ENCODE data around the gene RGMA.
"Not testable (repeated sequence)": the region's sequence is repeated elsewhere in the genome, so short reads cannot be mapped to it uniquely, and the experiment has no call there.

RGMA gene

DNA sequence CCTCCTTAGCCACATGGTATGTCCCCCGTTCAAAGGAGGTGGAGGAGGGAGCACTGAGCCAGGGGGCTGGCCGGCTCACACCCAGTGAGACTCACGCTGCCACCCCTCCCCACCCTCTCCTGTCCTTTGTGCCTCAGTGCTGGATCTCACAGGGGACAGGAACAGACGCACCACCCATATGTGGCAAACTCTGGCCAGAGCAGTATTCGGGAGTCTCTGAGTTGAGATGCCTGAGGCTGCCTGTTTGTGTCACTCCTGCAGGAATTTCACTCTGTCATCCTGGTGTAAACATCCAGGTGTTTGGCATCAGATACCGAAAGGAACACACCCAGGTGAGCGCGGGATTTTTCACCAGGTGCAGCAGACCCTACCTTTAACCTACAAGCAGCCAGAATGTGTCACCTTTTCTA lies 25.7 kb downstream of the RGMA start:
- no peak for ATAC-seq
- Mint-ChIP-seq H3K9me3 (no peaks in the 10 kb centered on the region), H3K27ac (no peak overlapping the region), H3K27me3 (peaks cover 52% of the 10 kb centered on the region), H3K4me3 (no peak overlapping the region), H3K4me1 (peaks cover 14% of the 10 kb centered on the region)
- DNase-seq = no peak

DNA sequence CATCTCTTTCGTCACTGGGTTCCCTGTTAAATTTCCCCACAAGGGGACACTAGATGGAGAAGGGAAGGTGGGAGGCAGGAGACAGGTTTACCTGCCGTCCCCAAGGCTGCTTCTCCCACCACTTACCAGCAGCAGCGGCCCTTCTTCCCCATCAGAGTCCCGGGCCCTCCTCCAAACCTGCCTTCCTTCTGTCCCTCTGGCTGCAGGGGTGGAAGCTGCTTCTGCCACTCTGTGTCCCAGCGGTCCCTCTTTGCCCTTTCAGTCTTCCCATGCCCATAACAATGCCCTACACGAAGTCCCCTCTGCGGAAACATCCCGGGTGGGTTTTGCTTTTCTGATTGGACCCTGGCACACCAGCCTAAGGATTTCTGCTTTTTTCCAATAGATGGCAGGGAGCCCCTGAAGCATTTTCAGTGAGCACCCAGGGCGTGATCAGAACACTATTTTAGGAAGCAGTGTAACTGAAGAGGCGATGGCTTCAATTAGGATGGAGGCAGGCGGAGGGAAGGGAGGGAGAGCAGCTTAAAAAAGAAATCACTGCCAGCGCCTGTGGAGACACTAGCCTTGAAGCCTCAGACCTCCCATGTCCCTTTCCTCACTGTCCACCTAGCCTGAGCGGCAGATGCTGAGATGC lies 26.3 kb downstream of the RGMA start:
- not testable (repeated sequence) for DNase-seq, ATAC-seq, H3K4me3 Mint-ChIP-seq, H3K9me3 Mint-ChIP-seq, H3K27ac Mint-ChIP-seq
- peaks cover 52% of the 10 kb centered on the region for H3K27me3 Mint-ChIP-seq
- H3K4me1 Mint-ChIP-seq = peaks cover 14% of the 10 kb centered on the region

DNA sequence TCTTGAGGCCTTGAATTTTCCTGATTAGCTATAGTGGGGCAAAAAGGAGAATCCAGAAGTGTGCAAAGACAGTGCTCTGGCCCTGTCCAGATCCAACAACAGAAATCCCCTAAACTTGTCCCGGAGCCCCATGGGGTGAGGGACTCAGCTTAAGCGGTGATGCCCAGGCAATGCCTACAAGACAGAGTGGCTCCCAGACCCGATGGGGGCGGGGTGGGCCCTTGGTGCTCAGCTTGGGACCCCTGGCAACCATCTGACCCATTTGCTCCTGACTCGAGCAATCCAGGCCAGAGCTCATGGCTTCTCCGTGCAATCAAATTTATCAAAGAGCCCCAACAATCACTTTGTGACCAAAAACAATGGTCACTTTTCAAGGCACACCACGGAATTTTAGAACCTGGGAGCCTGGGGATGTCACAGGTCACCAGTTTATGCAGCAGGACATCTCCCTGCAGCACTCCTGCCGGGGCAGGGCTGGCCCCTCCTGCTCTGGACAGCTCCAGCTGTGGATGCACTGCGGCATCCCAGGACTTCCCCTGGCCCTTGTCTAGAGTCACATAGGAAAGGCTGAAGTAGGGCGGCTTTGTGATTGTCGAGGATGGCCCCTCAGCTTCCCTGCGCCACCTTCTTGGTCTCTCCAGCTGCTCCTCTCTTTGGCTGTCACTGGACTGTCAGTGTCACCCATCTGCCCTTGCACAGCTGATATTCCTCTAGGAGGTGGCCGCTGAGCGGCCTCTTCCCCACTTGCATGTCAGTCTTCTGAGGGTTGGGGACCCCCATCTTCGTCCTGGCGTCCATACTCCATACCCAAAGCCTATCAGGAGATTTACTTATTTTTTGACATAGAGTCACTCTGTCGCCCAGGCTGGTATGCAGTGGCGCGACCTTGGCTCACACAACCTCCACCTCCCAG lies 28.4 kb downstream of the RGMA start:
- no peaks in the 10 kb centered on the region for H3K9me3 Mint-ChIP-seq
- H3K4me3 Mint-ChIP-seq = no peak overlapping the region
- ATAC-seq = no peak
- H3K4me1 Mint-ChIP-seq = peaks cover 14% of the 10 kb centered on the region
- DNase-seq = no peak
- H3K27ac Mint-ChIP-seq = no peak overlapping the region
- peaks cover 52% of the 10 kb centered on the region for H3K27me3 Mint-ChIP-seq

DNA sequence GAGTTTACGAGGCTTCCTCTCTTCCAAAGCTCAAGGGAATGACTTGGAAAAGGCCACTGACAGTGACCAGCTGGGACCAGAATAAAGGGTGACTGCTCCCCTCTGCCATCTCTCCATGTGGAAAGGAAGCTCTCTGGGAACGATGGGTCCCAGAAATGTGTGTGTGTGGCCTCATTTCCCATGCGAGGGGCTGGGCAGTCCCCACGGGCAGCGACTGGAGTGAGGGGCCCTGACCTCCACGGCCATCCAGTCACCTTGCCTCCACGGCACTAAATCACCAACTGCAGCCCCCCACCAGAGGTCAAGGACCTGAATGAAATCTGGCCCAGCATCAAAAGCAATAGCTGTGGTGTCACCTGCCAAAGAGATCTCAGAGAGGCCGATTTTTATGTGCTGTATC lies 29.6 kb downstream of the RGMA start:
- DNase-seq = no peak
- no peak overlapping the region for H3K27ac Mint-ChIP-seq
- H3K27me3 Mint-ChIP-seq = peaks cover 44% of the 10 kb centered on the region

GRCh38 chr15:93058904-93059427 lies 30.0 kb downstream of the RGMA start:
- H3K27ac Mint-ChIP-seq = no peak overlapping the region
- H3K9me3 Mint-ChIP-seq = no peaks in the 10 kb centered on the region
- no peak for DNase-seq
- H3K4me3 Mint-ChIP-seq = no peak overlapping the region
- peaks cover 9% of the 10 kb centered on the region for H3K4me1 Mint-ChIP-seq
- peaks cover 40% of the 10 kb centered on the region for H3K27me3 Mint-ChIP-seq
- no peak for ATAC-seq

More for the DNA sequence above, 29.6 kb downstream of the RGMA start:
- H3K4me1 Mint-ChIP-seq = peaks cover 13% of the 10 kb centered on the region
- no peak overlapping the region for H3K4me3 Mint-ChIP-seq
- H3K9me3 Mint-ChIP-seq = no peaks in the 10 kb centered on the region
- ATAC-seq = no peak

- DNase-seq (no peak), ATAC-seq (no peak)
- Mint-ChIP-seq H3K9me3 (no peaks in the 10 kb centered on the region), H3K27me3 (peaks cover 31% of the 10 kb centered on the region), H3K4me3 (no peak overlapping the region), H3K4me1 (peaks cover 9% of the 10 kb centered on the region), H3K27ac (no peak overlapping the region)
Observed at GRCh38 chr15:93058128-93058527, 30.9 kb downstream of the RGMA start.

GRCh38 chr15:93057618-93058017 lies 31.4 kb downstream of the RGMA start:
- Mint-ChIP-seq H3K27me3 (peaks cover 26% of the 10 kb centered on the region), H3K27ac (no peak overlapping the region), H3K9me3 (no peaks in the 10 kb centered on the region), H3K4me3 (no peak overlapping the region), H3K4me1 (peaks cover 9% of the 10 kb centered on the region)
- DNase-seq (no peak), ATAC-seq (no peak)

DNA sequence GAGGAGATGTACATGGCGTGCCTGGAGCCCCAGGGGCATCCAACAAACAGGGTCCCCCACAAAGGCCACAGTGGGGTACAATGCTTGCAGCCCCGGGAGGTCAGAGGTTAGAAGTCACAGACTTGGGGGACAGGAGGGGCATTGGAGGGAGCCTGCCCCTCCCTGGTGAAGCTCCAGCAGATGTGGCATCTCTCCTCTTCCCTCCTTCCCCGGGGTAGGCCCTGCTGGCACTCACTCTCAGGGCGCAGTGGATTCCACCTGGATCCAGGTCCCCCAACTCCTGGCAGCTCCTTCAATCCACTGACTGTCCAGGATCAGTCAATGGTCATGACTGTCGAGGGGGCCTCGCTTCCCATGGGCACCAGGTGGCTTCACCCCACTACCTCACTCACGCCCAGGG lies 32.2 kb downstream of the RGMA start:
- ATAC-seq = no peak
- H3K4me1 Mint-ChIP-seq = peaks cover 7% of the 10 kb centered on the region
- no peak for DNase-seq
- no peak overlapping the region for H3K27ac Mint-ChIP-seq
- no peak overlapping the region for H3K4me3 Mint-ChIP-seq
- H3K27me3 Mint-ChIP-seq = peaks cover 18% of the 10 kb centered on the region
- no peaks in the 10 kb centered on the region for H3K9me3 Mint-ChIP-seq

DNA sequence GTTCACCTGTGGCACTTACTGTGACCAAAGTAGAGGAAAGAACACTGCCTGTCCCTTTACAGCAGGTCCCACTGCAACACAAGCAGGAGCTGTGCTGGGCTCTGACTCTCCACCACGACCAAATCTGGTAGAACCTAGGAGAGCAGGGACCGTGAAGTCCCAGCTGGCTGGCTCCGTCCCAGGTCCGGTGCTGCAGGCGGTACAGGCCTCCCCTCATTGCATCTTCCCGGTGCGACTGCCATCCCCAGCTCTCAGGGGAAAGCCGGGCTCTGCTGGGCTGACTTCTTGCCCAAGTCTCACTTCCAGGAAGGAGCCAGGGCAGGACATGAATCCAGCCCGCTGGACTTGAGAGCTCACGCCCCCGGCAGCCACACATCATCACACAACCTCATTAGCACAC lies 33.8 kb downstream of the RGMA start:
- H3K27ac Mint-ChIP-seq = no peak overlapping the region
- ATAC-seq (no peak), DNase-seq (no peak)
- H3K27me3 Mint-ChIP-seq = peaks cover 2% of the 10 kb centered on the region
- no peaks in the 10 kb centered on the region for H3K4me1 Mint-ChIP-seq
- H3K4me3 Mint-ChIP-seq = no peak overlapping the region
- no peaks in the 10 kb centered on the region for H3K9me3 Mint-ChIP-seq

DNA sequence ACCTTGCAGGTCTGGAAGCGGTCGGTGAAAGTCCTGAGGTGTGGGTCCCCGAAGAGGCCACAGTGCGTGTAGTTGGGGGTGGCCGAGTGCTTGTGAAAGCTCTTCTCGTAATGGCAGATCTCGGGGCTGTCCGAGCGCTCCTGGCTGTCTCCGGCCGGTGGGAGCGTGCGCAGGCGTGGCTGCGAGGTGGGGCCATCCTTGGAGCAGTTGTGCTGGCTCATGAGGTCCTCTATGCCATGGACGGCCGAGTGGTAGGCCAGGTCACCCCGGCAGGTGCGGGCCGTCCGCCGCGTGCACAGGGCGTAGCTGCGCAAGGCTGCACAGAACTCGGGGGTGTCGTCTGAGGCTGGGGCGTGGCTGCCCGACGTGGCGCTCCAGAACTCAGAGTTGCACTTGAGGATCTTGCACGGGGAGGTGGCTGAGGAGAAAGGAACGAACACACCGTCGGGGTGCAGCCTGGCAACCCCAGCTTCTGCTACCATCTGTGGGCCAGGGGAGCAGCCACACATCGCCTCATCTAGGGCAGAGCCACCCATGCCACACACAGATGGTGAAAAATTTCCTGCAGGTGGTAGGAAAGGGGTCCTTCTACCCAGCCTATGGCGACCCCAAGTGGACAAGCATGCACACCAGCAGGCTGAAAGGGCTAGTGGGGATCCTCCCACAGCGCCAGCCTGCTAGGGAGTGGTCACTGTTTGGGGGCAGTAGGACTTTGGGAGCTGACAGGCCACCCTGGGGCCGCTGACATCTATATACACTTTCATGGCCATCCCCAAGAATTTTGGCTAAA lies 36.7 kb downstream of the RGMA start:
- Mint-ChIP-seq H3K9me3 (no peaks in the 10 kb centered on the region), H3K4me1 (peaks cover 21% of the 10 kb centered on the region), H3K27ac (no peak overlapping the region), H3K27me3 (peaks cover 12% of the 10 kb centered on the region), H3K4me3 (no peak overlapping the region)
- ATAC-seq = peak; percentile 37
- no peak for DNase-seq

DNA sequence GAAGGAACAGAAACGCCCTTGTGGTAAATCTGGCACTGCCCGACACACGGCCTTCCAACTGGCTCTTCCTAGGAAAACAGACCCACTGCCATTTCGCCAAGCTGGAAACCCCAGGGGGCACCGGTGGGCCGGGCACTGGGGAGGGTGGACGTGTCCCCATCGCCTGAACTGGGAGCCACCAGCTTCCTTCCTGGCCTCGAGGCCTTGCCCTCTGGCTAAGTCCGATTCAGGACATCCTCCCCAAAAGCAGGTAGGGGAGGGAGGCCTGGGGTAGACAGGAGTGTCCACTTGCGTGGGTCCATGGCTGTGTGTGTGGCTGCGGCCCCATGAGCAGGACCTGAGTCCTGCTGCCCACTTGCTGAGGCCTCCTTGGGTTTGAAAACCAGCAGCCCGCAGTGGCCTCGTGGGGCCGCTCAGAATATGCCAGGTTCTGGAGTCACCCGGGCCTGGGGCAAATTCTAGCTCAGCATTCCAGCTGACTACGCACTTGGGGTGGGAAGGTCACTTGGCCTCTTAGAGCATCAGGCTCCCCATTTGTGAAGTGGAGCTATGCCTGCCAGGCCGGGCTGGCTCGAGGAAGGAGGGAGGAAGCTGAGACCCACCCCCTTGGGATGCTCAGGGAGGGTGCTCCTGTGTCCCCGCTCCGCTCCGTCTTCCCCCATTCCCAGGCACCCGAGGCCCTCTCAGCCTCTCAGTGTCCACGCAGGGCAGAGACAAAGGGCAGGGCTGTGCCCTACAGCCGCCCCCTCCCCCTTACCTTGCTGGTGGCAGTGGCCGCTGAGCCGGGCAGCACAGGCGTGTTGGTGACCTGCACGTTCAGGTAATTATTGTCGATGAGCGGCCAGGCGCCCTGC lies 37.5 kb downstream of the RGMA start:
- peaks cover 21% of the 10 kb centered on the region for H3K4me1 Mint-ChIP-seq
- DNase-seq (no peak), ATAC-seq (no peak)
- H3K4me3 Mint-ChIP-seq = no peak overlapping the region
- H3K27me3 Mint-ChIP-seq = peaks cover 15% of the 10 kb centered on the region
- peaks cover 0 to 3% of the 10 kb centered on the region in 2 donors for H3K9me3 Mint-ChIP-seq
- H3K27ac Mint-ChIP-seq = no peak overlapping the region

DNA sequence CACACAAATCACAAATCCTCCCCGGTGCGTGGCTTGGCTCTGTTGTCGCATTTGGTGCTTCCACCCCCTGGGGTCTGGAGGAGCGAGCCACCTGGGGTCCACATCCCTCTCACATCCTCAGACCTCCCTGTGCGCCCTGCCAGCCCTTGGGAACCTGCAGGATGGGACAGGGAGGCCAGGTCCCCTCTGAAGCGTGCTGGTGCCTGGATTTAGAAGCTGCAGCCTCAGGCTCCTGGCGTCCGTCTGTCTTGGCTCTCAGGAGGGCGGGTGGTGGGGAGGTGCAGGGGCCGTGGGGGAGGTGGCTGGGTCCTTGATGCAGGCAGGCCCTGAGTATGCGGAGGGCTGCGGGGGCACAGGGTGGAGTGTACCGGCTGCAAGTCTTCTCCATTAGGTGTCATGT lies 38.4 kb downstream of the RGMA start:
- Mint-ChIP-seq H3K27ac (no peak overlapping the region), H3K27me3 (peaks cover 17% of the 10 kb centered on the region), H3K4me1 (peaks cover 21% of the 10 kb centered on the region), H3K4me3 (no peak overlapping the region), H3K9me3 (peaks cover 6 to 12% of the 10 kb centered on the region in 2 donors)
- ATAC-seq (no peak), DNase-seq (no peak)

DNA sequence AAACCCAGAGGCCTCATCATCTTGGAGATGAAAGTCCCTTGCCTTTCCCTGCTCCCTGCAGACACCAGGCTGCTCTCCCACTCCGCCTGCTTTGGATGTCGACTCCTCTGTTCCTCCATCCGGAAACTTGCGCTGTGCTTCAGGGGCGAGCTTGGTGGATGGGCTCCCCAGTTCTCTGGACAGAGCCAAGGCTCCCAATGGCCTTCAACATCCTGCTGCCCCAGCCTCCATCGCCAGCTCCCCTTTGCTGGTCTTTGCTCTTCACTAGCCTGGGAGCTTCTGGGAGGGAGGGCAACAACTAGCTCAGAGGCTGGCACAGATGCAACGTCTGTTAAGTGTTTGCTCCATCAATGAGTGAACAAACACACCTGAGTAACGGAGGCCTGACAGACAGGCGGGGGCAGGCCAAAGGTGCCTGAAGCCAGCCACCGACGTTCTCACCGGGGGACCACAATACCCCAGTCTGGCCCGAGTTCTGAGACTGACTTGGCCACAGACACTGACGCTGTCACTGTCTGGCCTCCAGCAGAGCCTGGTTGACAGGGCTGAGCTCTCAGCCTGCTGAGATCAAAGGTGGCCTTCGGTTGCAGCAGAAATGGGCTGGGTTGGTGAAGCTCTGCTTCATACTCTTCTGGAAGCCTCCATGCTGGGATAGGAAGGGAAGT lies 39.0 kb downstream of the RGMA start:
- Mint-ChIP-seq H3K9me3 (peaks cover 6 to 12% of the 10 kb centered on the region in 2 donors), H3K4me1 (peaks cover 21% of the 10 kb centered on the region), H3K4me3 (no peak overlapping the region), H3K27me3 (peaks cover 17% of the 10 kb centered on the region), H3K27ac (no peak overlapping the region)
- DNase-seq (no peak), ATAC-seq (no peak)

DNA sequence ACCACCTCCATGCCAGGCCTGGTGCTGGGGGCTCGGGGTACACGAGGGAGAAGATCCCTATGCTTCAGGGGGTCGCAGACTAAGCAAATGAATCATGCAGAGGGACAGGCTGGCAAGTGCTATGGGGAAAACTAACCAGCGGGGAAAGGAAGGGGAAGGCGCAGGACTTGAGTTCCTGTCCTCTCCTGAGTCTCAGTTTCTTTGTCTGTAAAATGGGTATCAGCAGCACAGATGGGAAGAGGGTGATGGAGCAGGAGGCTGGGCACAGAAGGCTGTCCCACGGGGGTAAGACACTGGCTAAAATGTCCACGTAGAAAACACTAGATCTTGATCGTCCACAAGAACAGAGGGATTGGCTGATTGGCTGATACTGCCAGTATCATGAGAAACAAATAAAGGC lies 39.8 kb downstream of the RGMA start:
- DNase-seq (no peak), ATAC-seq (no peak)
- Mint-ChIP-seq H3K4me1 (peaks cover 21% of the 10 kb centered on the region), H3K27me3 (peaks cover 17% of the 10 kb centered on the region), H3K9me3 (peaks cover 6 to 12% of the 10 kb centered on the region in 2 donors), H3K4me3 (no peak overlapping the region), H3K27ac (peak overlapping the region in 1 of 2 donors; percentile 16)

Data from stimulated activated naive CD8-positive, alpha-beta T cell treated with anti-CD3 and anti-CD28 coated beads, Interleukin-15, amount 100 ng/mL, for 72 hours (primary cell).